ENCODE results near the gene USP36. TPM values are rescaled to one million over a fixed set of nuclear protein-coding genes. Genes with fewer than 3 reads are reported as not detected.

The USP36 gene
- polyA plus RNA-seq, 3 donors = 4.4 to 30.0 (median 6.1) TPM

DNA sequence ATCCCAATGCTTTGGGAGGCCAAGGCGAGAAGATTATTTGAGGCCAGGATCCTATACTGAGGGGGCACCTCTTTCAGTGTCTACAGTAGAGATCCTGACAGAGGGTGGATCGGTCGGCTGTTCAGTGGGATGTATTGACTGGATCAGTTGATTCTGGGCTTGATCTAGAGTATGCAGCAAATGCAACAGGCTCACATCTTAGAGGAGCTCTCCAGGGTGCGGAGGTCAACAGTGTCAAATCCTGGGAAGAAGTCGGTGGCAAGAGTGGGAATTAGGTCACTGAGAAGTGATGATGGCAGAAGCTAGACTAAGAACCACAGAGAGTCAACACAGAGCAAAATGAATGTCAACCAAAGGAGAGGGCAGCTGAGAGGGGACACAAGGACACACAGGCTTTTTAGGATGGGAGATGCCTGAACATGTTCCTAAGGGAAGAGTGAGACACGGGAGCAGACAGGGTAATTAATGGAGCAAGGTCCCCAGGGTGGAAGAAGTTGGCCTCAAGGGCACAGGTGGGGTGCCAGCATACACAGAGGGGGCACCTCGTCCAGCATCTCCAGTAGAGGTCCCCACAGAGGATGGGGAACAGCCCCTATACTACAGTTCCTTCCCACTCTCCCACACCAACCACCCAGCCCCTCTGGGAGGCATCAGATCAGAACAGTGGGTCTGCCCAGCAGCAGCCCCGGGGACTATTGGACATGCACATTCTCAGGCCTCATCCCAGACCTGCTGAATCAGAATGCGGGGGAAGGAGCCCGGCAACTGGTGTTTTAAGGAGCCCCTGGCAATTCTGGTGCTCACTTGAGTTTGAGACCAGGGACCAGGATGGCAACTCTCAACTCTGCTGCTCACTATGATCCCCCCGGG, 48.5 kb downstream of the USP36 start:
- Mint-ChIP-seq H3K4me1 (peaks cover 26% of the 10 kb centered on the region), H3K27me3 (ENCODE audit: low read depth in 3 of 3) (peaks cover 0 to 2% (median 0%) of the 10 kb centered on the region in 3 donors), H3K9me3 (no peaks in the 10 kb centered on the region), H3K4me3 (no peak overlapping the region), H3K36me3 (peaks cover 45 to 49% of the 10 kb centered on the region in 2 donors), H3K27ac (no peak overlapping the region)
- Histone ChIP-seq H3K4me1 (ENCODE audit: control insufficient read depth in 1 of 2, insufficient read depth in 2 of 2, low read length in 2 of 2) (peaks cover 11 to 24% of the 10 kb centered on the region in 2 donors), H3K36me3 (replicated peaks in 1 of 2; ENCODE audit: control insufficient read depth in 1 of 2, insufficient read depth in 2 of 2, low read length in 2 of 2) (peaks cover 32 to 46% of the 10 kb centered on the region in 2 donors), H3K9me3 (replicated peaks in 1 of 2; ENCODE audit: control insufficient read depth in 1 of 2, insufficient read depth in 1 of 2, low read length in 2 of 2) (no peaks in the 10 kb centered on the region), H2AFZ (ENCODE audit: insufficient read depth, low read depth, low read length, poor library complexity, severe bottlenecking) (no peak overlapping the region), H4K20me1 (ENCODE audit: insufficient read depth, low read length) (no peaks in the 10 kb centered on the region), H3K4me2 (replicated peaks; ENCODE audit: extremely low read depth, low read length, poor library complexity, severe bottlenecking) (no peak overlapping the region), H3K9ac (ENCODE audit: insufficient read depth, low read length, poor library complexity, severe bottlenecking) (no peak overlapping the region), H3K27me3 (ENCODE audit: control insufficient read depth in 2 of 2, insufficient read depth in 2 of 2, low read length in 2 of 2) (no peaks in the 10 kb centered on the region), H3K4me3 (replicated peaks in 1 of 3; ENCODE audit: low read depth in 2 of 3, low read length in 3 of 3) (no peak overlapping the region), H3K79me2 (ENCODE audit: insufficient read depth, low read length) (no peaks in the 10 kb centered on the region), H3K27ac (ENCODE audit: low read depth in 1 of 2, low read length in 2 of 2) (no peak overlapping the region)
- 99% methylated on average over 10 of the region's 11 CpGs for WGBS (ENCODE audit: insufficient coverage)
- no peak for DNase-seq
- intact Hi-C loops (cut with micrococcal nuclease) = no loop called here
- TF ChIP-seq, protein P1, sequence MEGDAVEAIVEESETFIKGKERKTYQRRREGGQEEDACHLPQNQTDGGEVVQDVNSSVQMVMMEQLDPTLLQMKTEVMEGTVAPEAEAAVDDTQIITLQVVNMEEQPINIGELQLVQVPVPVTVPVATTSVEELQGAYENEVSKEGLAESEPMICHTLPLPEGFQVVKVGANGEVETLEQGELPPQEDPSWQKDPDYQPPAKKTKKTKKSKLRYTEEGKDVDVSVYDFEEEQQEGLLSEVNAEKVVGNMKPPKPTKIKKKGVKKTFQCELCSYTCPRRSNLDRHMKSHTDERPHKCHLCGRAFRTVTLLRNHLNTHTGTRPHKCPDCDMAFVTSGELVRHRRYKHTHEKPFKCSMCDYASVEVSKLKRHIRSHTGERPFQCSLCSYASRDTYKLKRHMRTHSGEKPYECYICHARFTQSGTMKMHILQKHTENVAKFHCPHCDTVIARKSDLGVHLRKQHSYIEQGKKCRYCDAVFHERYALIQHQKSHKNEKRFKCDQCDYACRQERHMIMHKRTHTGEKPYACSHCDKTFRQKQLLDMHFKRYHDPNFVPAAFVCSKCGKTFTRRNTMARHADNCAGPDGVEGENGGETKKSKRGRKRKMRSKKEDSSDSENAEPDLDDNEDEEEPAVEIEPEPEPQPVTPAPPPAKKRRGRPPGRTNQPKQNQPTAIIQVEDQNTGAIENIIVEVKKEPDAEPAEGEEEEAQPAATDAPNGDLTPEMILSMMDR (IDR thresholded peaks at IDR 0.05) = no peak

DNA sequence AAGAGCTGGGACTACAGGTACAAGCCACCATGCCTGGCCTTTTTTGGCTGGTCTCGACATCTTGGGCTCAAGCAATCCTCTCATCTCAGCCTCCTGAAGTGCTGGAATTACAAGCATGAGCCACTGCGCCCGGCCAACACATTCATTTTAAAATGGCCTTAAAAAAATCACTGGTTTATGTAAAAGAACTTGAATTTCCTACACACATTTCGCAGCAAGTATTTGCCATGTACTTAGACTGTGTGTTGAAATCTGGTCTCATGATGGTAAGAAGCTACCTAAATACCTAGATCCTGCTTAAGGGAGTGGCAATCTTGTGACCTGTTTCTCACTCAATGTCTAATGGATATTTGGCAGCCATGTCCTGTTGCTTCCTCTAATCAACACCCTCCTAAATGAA, 50.1 kb downstream of the USP36 start:
- Mint-ChIP-seq H3K27me3 (ENCODE audit: low read depth in 3 of 3) (peaks cover 0 to 2% (median 0%) of the 10 kb centered on the region in 3 donors), H3K27ac (no peak overlapping the region), H3K9me3 (no peaks in the 10 kb centered on the region), H3K4me1 (peaks cover 26% of the 10 kb centered on the region), H3K36me3 (peaks cover 30 to 34% of the 10 kb centered on the region in 2 donors), H3K4me3 (no peak overlapping the region)
- intact Hi-C loops (cut with micrococcal nuclease) = no loop called here
- H3K36me3 ChIP-seq (replicated peaks in 1 of 2; ENCODE audit: control insufficient read depth in 1 of 2, insufficient read depth in 2 of 2, low read length in 2 of 2) = peaks cover 16 to 30% of the 10 kb centered on the region in 2 donors
- peaks cover 11 to 24% of the 10 kb centered on the region in 2 donors for H3K4me1 ChIP-seq (ENCODE audit: control insufficient read depth in 1 of 2, insufficient read depth in 2 of 2, low read length in 2 of 2)
- no peaks in the 10 kb centered on the region for H3K27me3 ChIP-seq (ENCODE audit: control insufficient read depth in 2 of 2, insufficient read depth in 2 of 2, low read length in 2 of 2)
- no peak overlapping the region for H3K27ac ChIP-seq (ENCODE audit: low read depth in 1 of 2, low read length in 2 of 2)
- no peak overlapping the region for H2AFZ ChIP-seq (ENCODE audit: insufficient read depth, low read depth, low read length, poor library complexity, severe bottlenecking)
- no peak overlapping the region for H3K4me3 ChIP-seq (replicated peaks in 1 of 3; ENCODE audit: low read depth in 2 of 3, low read length in 3 of 3)
- WGBS (ENCODE audit: insufficient coverage) = 100% methylated on average over 1 of the region's 4 CpGs
- no peak for DNase-seq
- H3K9me3 ChIP-seq (replicated peaks in 1 of 2; ENCODE audit: control insufficient read depth in 1 of 2, insufficient read depth in 1 of 2, low read length in 2 of 2) = no peaks in the 10 kb centered on the region
- H3K9ac ChIP-seq (ENCODE audit: insufficient read depth, low read length, poor library complexity, severe bottlenecking) = no peak overlapping the region
- no peaks in the 10 kb centered on the region for H4K20me1 ChIP-seq (ENCODE audit: insufficient read depth, low read length)
- TF ChIP-seq, protein P1 (IDR thresholded peaks at IDR 0.05) = no peak
- no peak overlapping the region for H3K4me2 ChIP-seq (replicated peaks; ENCODE audit: extremely low read depth, low read length, poor library complexity, severe bottlenecking)
- H3K79me2 ChIP-seq (ENCODE audit: insufficient read depth, low read length) = no peaks in the 10 kb centered on the region

All from CD14-positive monocyte (primary cell).